HepG2 (cell line): ENCODE measurements around the gene TXNDC2. TPM values are rescaled to one million over a fixed set of nuclear protein-coding genes. Genes with fewer than 3 reads are reported as not detected.

Experiments
- ATAC-seq: fragments of 200-7000 bp; cut with Tn5 transposase; 3 replicates; pipeline ENCODE4 v1.9.1; 2020; ENCODE audit warnings: mild to moderate bottlenecking, moderate library complexity
- BruUV-seq: library from RNA; stranded (reverse); fragments of 400-500 nt; replicated peaks from 2 replicates; lab custom pipeline; 2021; lab: Mats Ljungman, UMichigan
- CTCF ChIA-PET: fragments of 300-600 bp; formaldehyde crosslinking; extraction: SDS; loops from one replicate; lab custom pipeline; 2021; ENCODE audit warnings: low total read pairs, inconsistent platforms, low intra/inter-chr PET ratio; lab: Yijun Ruan, JAX
- POLR2A ChIA-PET: fragments of 350-600 bp; sonication (Branson Sonifier 250); formaldehyde crosslinking; loops from one replicate; lab custom pipeline; 2020; ENCODE audit warnings: antibody characterized with exemption, inconsistent platforms; lab: Yijun Ruan, JAX
- DNase-seq: peaks from one replicate; pipeline ENCODE4 v3.0.0-alpha.2; 2015; ENCODE audit warnings: low spot score
- FAIRE-seq: peaks from 3 replicates; lab custom pipeline; 2011; peaks lifted over from hg19 to GRCh38; lab: Jason Lieb, UNC
- H2AFZ ChIP-seq: one replicate; pipeline ENCODE4 v1.6.1; 2011; ENCODE audit warnings: low read length, inconsistent platforms
- H3K27ac ChIP-seq: fragments of 300-600 bp; 3 replicates; pipeline ENCODE4 v1.8.0; 2011; ENCODE audit warnings: mixed run types, mild to moderate bottlenecking, mixed read lengths, low read length, inconsistent platforms; ENCODE audit not compliant: insufficient read depth; ENCODE audit errors: extremely low read length
- H3K27me3 ChIP-seq, 2 experiments: fragments of 200-600 bp in 1 of 2; 2 replicates in 1 of 2; 3 replicates in 1 of 2; pipeline versions ENCODE4 v1.6.0 to v1.8.0; 2011; ENCODE audit warnings: low read length in 2 of 2, mild to moderate bottlenecking in 2 of 2, moderate library complexity in 2 of 2, inconsistent platforms in 1 of 2; ENCODE audit not compliant: insufficient read depth in 2 of 2, control insufficient read depth in 1 of 2
- H3K36me3 ChIP-seq, 2 experiments: fragments of 200-600 bp in 1 of 2; replicated peaks in 1 of 2; 2 replicates in 1 of 2; 3 replicates in 1 of 2; pipeline versions ENCODE4 v1.5.1 to v1.8.0; 2011; ENCODE audit warnings: low read length in 2 of 2, inconsistent platforms in 1 of 2; ENCODE audit not compliant: insufficient read depth in 2 of 2, control insufficient read depth in 1 of 2
- H3K4me1 ChIP-seq: 2 replicates; pipeline ENCODE4 v1.5.1; 2012; ENCODE audit warnings: low read length, inconsistent platforms; ENCODE audit not compliant: insufficient read depth
- H3K4me2 ChIP-seq: 2 replicates; pipeline ENCODE4 v1.6.0; 2011; ENCODE audit warnings: low read depth, low read length, inconsistent platforms
- H3K4me3 ChIP-seq, 3 experiments: fragments of 200-600 bp in 1 of 3; sonication (generic), shearing (Covaris generic) in 1 of 3; replicated peaks in 1 of 3; 2 replicates each; pipeline ENCODE4 v1.5.1; 2011 to 2016; ENCODE audit warnings: low read length in 3 of 3, inconsistent platforms in 2 of 3, low read depth in 2 of 3, mild to moderate bottlenecking in 2 of 3, control low read depth in 1 of 3, mixed read lengths in 1 of 3; ENCODE audit not compliant: insufficient read depth in 1 of 3
- H3K79me2 ChIP-seq: one replicate; pipeline ENCODE4 v1.6.1; 2011; ENCODE audit warnings: low read length, inconsistent platforms; ENCODE audit not compliant: insufficient read depth
- H3K9ac ChIP-seq: 2 replicates; pipeline ENCODE4 v1.6.0; 2011; ENCODE audit warnings: mild to moderate bottlenecking, low read depth, low read length, inconsistent platforms; ENCODE audit not compliant: insufficient read depth
- H3K9me3 ChIP-seq: 2 replicates; pipeline ENCODE4 v1.5.1; 2012; ENCODE audit warnings: mild to moderate bottlenecking, low read length
- H4K20me1 ChIP-seq: 2 replicates; pipeline ENCODE4 v1.6.0; 2011; ENCODE audit warnings: inconsistent platforms, mild to moderate bottlenecking, low read length, moderate library complexity; ENCODE audit not compliant: insufficient read depth
- ATM ChIP-seq: fragments of 450-650 bp; IDR thresholded peaks from 2 replicates; pipeline ENCODE4 v1.7.1; 2017; ENCODE audit warnings: mild to moderate bottlenecking, borderline replicate concordance
- CEBPZ ChIP-seq: IDR thresholded peaks from 2 replicates; pipeline ENCODE4 v1.6.1; 2012; ENCODE audit warnings: low read length, improper control_type of control experiment
- FOXK1 ChIP-seq: sonication (generic); formaldehyde crosslinking; IDR thresholded peaks from 2 replicates; pipeline ENCODE4 v1.4.0; 2020; ENCODE audit warnings: low read depth, missing genetic modification reagents, borderline replicate concordance
- PRDM4 ChIP-seq: sonication (generic); formaldehyde crosslinking; IDR thresholded peaks from 2 replicates; pipeline ENCODE4 v1.9.0; 2021; ENCODE audit warnings: missing genetic modification reagents, borderline replicate concordance
- RXRB ChIP-seq: IDR thresholded peaks from 2 replicates; pipeline ENCODE4 v1.6.1; 2016; ENCODE audit warnings: borderline replicate concordance, missing genetic modification reagents, missing compliant biosample characterization
- TEAD3 ChIP-seq: optimal IDR thresholded peaks from 2 replicates; pipeline ENCODE3; 2016; ENCODE audit warnings: borderline replicate concordance
- USF2 ChIP-seq, 2 experiments: sonication (generic) in 1 of 2; formaldehyde crosslinking in 1 of 2; IDR thresholded peaks; 2 replicates each; pipeline versions ENCODE4 v1.5.1 to v1.6.1; 2011 to 2020; ENCODE audit warnings: borderline replicate concordance in 1 of 2, low read depth in 1 of 2, low read length in 1 of 2, mild to moderate bottlenecking in 1 of 2, missing genetic modification reagents in 1 of 2, moderate library complexity in 1 of 2
- ZFP36 ChIP-seq: fragments of 150-350 bp; IDR thresholded peaks from 2 replicates; pipeline ENCODE4 v1.6.1; 2018; ENCODE audit warnings: borderline replicate concordance, low read length, low read depth; ENCODE audit not compliant: partially characterized antibody
- ZNF12 ChIP-seq: sonication (generic); formaldehyde crosslinking; IDR thresholded peaks from 2 replicates; pipeline ENCODE4 v1.5.0; 2020; ENCODE audit warnings: missing genetic modification reagents
- ZNF225 ChIP-seq: sonication (generic); formaldehyde crosslinking; IDR thresholded peaks from 2 replicates; pipeline ENCODE4 v1.4.0; 2020; ENCODE audit warnings: mild to moderate bottlenecking, missing genetic modification reagents
- ZNF574 ChIP-seq: sonication (generic); formaldehyde crosslinking; IDR thresholded peaks from 2 replicates; pipeline ENCODE4 v1.4.0; 2020; ENCODE audit warnings: missing genetic modification reagents
- ZNF720 ChIP-seq: sonication (generic); formaldehyde crosslinking; IDR thresholded peaks from 2 replicates; pipeline ENCODE4 v1.4.0; 2020; ENCODE audit warnings: missing genetic modification reagents
- ZNF816 ChIP-seq: sonication (generic); formaldehyde crosslinking; IDR thresholded peaks from 2 replicates; pipeline ENCODE4 v1.8.0; 2022; ENCODE audit warnings: missing genetic modification reagents, mild to moderate bottlenecking, borderline replicate concordance
- WGBS: methylation state at CpG from one replicate; pipeline ENCODE4 v1.1.6; 2017; ENCODE audit warnings: low lambda C conversion rate; 5-methylcytosine and 5-hydroxymethylcytosine counted together
- in situ Hi-C: cut with HindIII; loops from 2 replicates; pipeline ENCODE4 v1.10.0; 2017; ENCODE audit warnings: low pct_unique_long_range_greater_than_20kb; ENCODE audit not compliant: extremely low pct_ligation_motif_present
- intact Hi-C: fragments of 100-400 bp; cut with micrococcal nuclease; formaldehyde crosslinking; loops from one replicate; pipeline ENCODE4 v1.10.0; 2022; ENCODE audit not compliant: unreplicated experiment
- polyA plus RNA-seq, 8 experiments: library from polyadenylated mRNA; depleted of rRNA in 3 of 8; stranded (reverse) in 7 of 8; unstranded in 1 of 8; fragments of >200 nt; fragmentation: Illumina TruSeq in 4 of 8; extraction: Trizol in 4 of 8; gene quantifications; 2 replicates each; pipeline versions ENCODE4 v1.2.1 to v1.2.3, GENCODE V29; 2011 to 2016; ENCODE audit warnings: low read depth in 4 of 8, missing spikeins in 1 of 8, mixed read lengths in 1 of 8; ENCODE audit not compliant: insufficient read depth in 1 of 8
- total RNA-seq, 5 experiments: library from RNA; depleted of rRNA; stranded (reverse); fragments of >200 nt; fragmentation: Illumina TruSeq; extraction: Trizol; gene quantifications; 2 replicates each; pipeline ENCODE4 v1.2.3, GENCODE V29; 2016; ENCODE audit warnings: low read depth in 1 of 5

The TXNDC2 gene
- total and polyA plus RNA-seq, 2 of the 13 experiments (the other 11 are each of a cell fraction or from before 2014, with no cell fraction given): not detected

- no peaks in the 10 kb centered on the region for H3K36me3 ChIP-seq
- H3K9ac ChIP-seq: no peak overlapping the region
- no peak for DNase-seq
- H3K9me3 ChIP-seq: no peaks in the 10 kb centered on the region
- no peaks in the 10 kb centered on the region for H4K20me1 ChIP-seq
- no peak overlapping the region for H3K27ac ChIP-seq
- no peak for ATAC-seq
- H3K27me3 ChIP-seq: no peaks in the 10 kb centered on the region
- BruUV-seq: no TSS peak
- in situ Hi-C loops: no loop called here
- no peaks in the 10 kb centered on the region for H3K79me2 ChIP-seq
- H3K4me1 ChIP-seq: peaks cover 32% of the 10 kb centered on the region
- H2AFZ ChIP-seq: no peak overlapping the region
- FAIRE-seq: no peak
- POLR2A ChIA-PET: interaction anchor here (1.5 kb wide), 1 partner anchor 16 kb away, joined by 5 read pairs; the partner anchor contains the start of gene VAPA
- H3K4me2 ChIP-seq: no peak overlapping the region
- WGBS: 93% methylated on average over 5 of the region's 5 CpGs
- intact Hi-C loops: no loop called here
- CTCF ChIA-PET: no interaction called here
- H3K4me3 ChIP-seq: no peak overlapping the region
- TF ChIP-seq USF2 (IDR thresholded peaks at IDR 0.05; ENCODE audit: low read depth, low read length) (no peak), USF2 (CRISPR knock-in tag; IDR thresholded peaks at IDR 0.05; ENCODE audit: borderline replicate concordance) (no peak), TEAD3 (CRISPR knock-in tag) (no peak), ATM (no peak), PRDM4 (no peak), ZFP36 (no peak), ZNF816 (CRISPR knock-in tag) (no peak), RXRB (CRISPR knock-in tag) (no peak), ZNF574 (CRISPR knock-in tag) (no peak), ZNF225 (CRISPR knock-in tag) (no peak), CEBPZ (no peak), FOXK1 (CRISPR knock-in tag) (no peak), ZNF720 (CRISPR knock-in tag) (no peak), ZNF12 (no peak)
Measured at GRCh38 chr18:9897129-9897528, 11.4 kb downstream of the TXNDC2 start.
